Measurements from ENCODE around the gene GPN2. TPM values are rescaled to one million over a fixed set of nuclear protein-coding genes. Genes with fewer than 3 reads are reported as not detected.
"Not testable (repeated sequence)": the region's sequence is repeated elsewhere in the genome, so short reads cannot be mapped to it uniquely, and the experiment has no call there.

Gene GPN2
- total and polyA plus RNA-seq, 2 donors (not counting 3 experiments of a cell fraction or from before 2014, with no cell fraction given): 21.9 to 37.4 TPM

- Histone ChIP-seq H3K9ac (replicated peaks; ENCODE audit: extremely low read depth, insufficient read depth, low read length) (no peak overlapping the region), H3K27me3 (ENCODE audit: control insufficient read depth in 2 of 2, insufficient read depth in 2 of 2, low read length in 2 of 2) (no peaks in the 10 kb centered on the region), H2AFZ (ENCODE audit: low read depth, low read length) (no peak overlapping the region), H3K4me2 (ENCODE audit: insufficient read depth, low read length) (no peak overlapping the region), H3K36me3 (ENCODE audit: control insufficient read depth in 2 of 2, extremely low read depth in 1 of 2, insufficient read depth in 2 of 2, low read length in 2 of 2) (peaks cover 9 to 22% of the 10 kb centered on the region in 2 experiments), H3K4me3 (replicated peaks in 1 of 3; ENCODE audit: insufficient read depth in 1 of 3, low read depth in 1 of 3, low read length in 3 of 3) (no peak overlapping the region), H4K20me1 (replicated peaks; ENCODE audit: control insufficient read depth, extremely low read depth, insufficient read depth, low read length) (no peaks in the 10 kb centered on the region), H3K27ac (ENCODE audit: insufficient read depth, low read depth, low read length) (no peak overlapping the region), H3K4me1 (ENCODE audit: control insufficient read depth, extremely low read depth, insufficient read depth, low read length) (no peaks in the 10 kb centered on the region), H3K9me3 (replicated peaks; ENCODE audit: control insufficient read depth, insufficient read depth, low read length) (no peaks in the 10 kb centered on the region), H3K9me1 (replicated peaks; ENCODE audit: control insufficient read depth, extremely low read depth, insufficient read depth, low read length) (no peaks in the 10 kb centered on the region), H3K79me2 (ENCODE audit: control insufficient read depth, insufficient read depth, low read length) (no peaks in the 10 kb centered on the region)
- dilution Hi-C loops (cut with MboI; ENCODE audit: extremely low pct_ligation_motif_present, low sequenced_read_pairs): no loop called here
- intact Hi-C loops (cut with micrococcal nuclease): no loop called here
- BruUV-seq (replicated peaks): no TSS peak
- TF ChIP-seq EZH2 (IDR thresholded peaks at IDR 0.05; ENCODE audit: borderline replicate concordance, low read depth, low read length, severe bottlenecking): no peak
- no peak for TF ChIP-seq POLR2AphosphoS5 (IDR thresholded peaks at IDR 0.05; ENCODE audit: insufficient read depth, low read depth, low read length)
- TF ChIP-seq GATA2 (IDR thresholded peaks at IDR 0.05; ENCODE audit: insufficient read depth, insufficient read length, low read depth, low read length): no peak
- no peak for TF ChIP-seq POLR2A (IDR thresholded peaks at IDR 0.05; ENCODE audit: low read depth, low read length)
- no peak for TF ChIP-seq MAX (IDR thresholded peaks at IDR 0.05; ENCODE audit: insufficient read depth, insufficient read length)
- TF ChIP-seq MYC (IDR thresholded peaks at IDR 0.05; ENCODE audit: low read depth, low read length): no peak
- TF ChIP-seq FOS (IDR thresholded peaks at IDR 0.05; ENCODE audit: borderline replicate concordance, insufficient read depth, low read length): no peak
- no peak for TF ChIP-seq CTCF (IDR thresholded peaks at IDR 0.05; ENCODE audit: extremely low read depth in 1 of 2, insufficient read depth in 1 of 2, low read depth in 1 of 2, low read length in 2 of 2)
- TF ChIP-seq JUN (IDR thresholded peaks at IDR 0.05; ENCODE audit: borderline replicate concordance, insufficient read depth, insufficient read length, low read depth): no peak
- ChIA-PET CTCF (interaction anchor here (1.1 to 2.1 kb wide), 2 partner anchors 11 to 18 kb away, joined by 3 to 8 read pairs; no protein-coding TSS in a partner anchor), POLR2A (no interaction called here)
- DNase-seq (ENCODE audit: low read depth, low spot score): no peak
- no peak for FAIRE-seq
Measured at GRCh38 chr1:26838474-26839338, 51.4 kb downstream of the GPN2 start.

- H3K4me3 ChIP-seq (replicated peaks in 1 of 3; ENCODE audit: insufficient read depth in 1 of 3, low read depth in 1 of 3, low read length in 3 of 3); H3K9ac ChIP-seq (replicated peaks; ENCODE audit: extremely low read depth, insufficient read depth, low read length); H3K79me2 ChIP-seq (ENCODE audit: control insufficient read depth, insufficient read depth, low read length); FAIRE-seq; BruUV-seq (replicated peaks); H4K20me1 ChIP-seq (replicated peaks; ENCODE audit: control insufficient read depth, extremely low read depth, insufficient read depth, low read length); H2AFZ ChIP-seq (ENCODE audit: low read depth, low read length); H3K4me2 ChIP-seq (ENCODE audit: insufficient read depth, low read length); POLR2A ChIA-PET; H3K27ac ChIP-seq (ENCODE audit: insufficient read depth, low read depth, low read length); dilution Hi-C loops (cut with MboI; ENCODE audit: extremely low pct_ligation_motif_present, low sequenced_read_pairs); H3K4me1 ChIP-seq (ENCODE audit: control insufficient read depth, extremely low read depth, insufficient read depth, low read length); H3K27me3 ChIP-seq (ENCODE audit: control insufficient read depth in 2 of 2, insufficient read depth in 2 of 2, low read length in 2 of 2); DNase-seq (ENCODE audit: low read depth, low spot score); H3K9me1 ChIP-seq (replicated peaks; ENCODE audit: control insufficient read depth, extremely low read depth, insufficient read depth, low read length); H3K9me3 ChIP-seq (replicated peaks; ENCODE audit: control insufficient read depth, insufficient read depth, low read length); intact Hi-C loops (cut with micrococcal nuclease): not testable (repeated sequence)
- H3K36me3 ChIP-seq (ENCODE audit: control insufficient read depth in 2 of 2, extremely low read depth in 1 of 2, insufficient read depth in 2 of 2, low read length in 2 of 2): peaks cover 6 to 29% of the 10 kb centered on the region in 2 experiments
- CTCF ChIA-PET: interaction anchor here (1.0 to 2.1 kb wide), 3 partner anchors 12 to 41 kb away, joined by 3 to 8 read pairs (median 3); no protein-coding TSS in a partner anchor
Measured at GRCh38 chr1:26837665-26838064, 52.4 kb downstream of the GPN2 start.

Measured in endothelial cell of umbilical vein (primary cell).